ENCODE measurements around the gene CDK11A.
"Not testable (repeated sequence)": the region's sequence is repeated elsewhere in the genome, so short reads cannot be mapped to it uniquely, and the experiment has no call there.

The CDK11A gene

DNA sequence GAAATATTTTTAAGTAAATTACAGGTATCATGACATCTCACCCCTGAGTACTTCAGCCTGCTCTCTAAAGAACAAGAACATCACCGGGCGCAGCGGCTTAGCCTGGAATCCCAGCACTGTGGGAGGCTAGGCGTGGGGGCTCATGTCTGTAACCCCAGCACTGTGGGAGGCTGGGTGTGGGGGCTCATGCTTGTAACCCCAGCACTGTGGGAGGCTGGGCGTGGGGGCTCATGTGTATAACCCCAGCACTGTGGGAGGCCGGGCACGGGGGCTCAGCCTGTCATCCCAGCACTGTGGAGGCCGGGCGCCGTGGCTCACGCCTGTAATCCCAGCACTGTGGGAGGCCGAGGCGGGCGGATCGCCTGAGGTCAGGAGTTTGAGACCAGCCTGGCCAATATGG lies 57.6 kb downstream of the CDK11A start:
- in situ Hi-C loops (cut with HindIII; ENCODE audit: low pct_ligation_motif_present, low sequenced_read_pairs) = no loop called here

DNA sequence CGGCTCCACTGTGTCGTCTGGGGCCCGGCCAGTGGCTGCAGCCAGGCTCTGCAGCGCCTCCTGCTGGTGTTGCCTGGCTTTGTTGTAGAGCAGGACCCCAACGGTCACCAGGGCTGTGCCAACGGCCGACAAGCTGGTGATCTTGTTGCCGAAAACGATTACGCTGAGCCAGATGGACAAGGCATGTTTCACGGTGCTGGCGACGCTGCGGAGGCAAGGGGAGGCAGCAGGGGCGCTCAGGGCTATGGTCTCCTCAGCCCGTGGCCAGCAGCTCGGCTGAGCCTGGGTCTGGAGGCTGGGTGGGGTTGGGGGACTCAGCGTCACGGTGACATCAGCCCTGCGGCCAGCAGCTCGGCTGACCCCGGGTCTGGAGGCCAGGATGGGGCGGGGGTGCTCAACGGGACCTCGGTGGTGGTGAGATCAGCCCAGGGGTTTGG lies 58.3 kb downstream of the CDK11A start:
- H3K27ac ChIP-seq = no peak overlapping the region
- no peak overlapping the region for H3K4me3 ChIP-seq (ENCODE audit: low read depth, low read length)
- H3K27me3 ChIP-seq (replicated peaks) = no peaks in the 10 kb centered on the region
- in situ Hi-C loops (cut with HindIII; ENCODE audit: low pct_ligation_motif_present, low sequenced_read_pairs) = no loop called here
- no peak for DNase-seq
- H3K36me3 ChIP-seq (replicated peaks) = peaks cover 31% of the 10 kb centered on the region
- TF ChIP-seq, protein P1, sequence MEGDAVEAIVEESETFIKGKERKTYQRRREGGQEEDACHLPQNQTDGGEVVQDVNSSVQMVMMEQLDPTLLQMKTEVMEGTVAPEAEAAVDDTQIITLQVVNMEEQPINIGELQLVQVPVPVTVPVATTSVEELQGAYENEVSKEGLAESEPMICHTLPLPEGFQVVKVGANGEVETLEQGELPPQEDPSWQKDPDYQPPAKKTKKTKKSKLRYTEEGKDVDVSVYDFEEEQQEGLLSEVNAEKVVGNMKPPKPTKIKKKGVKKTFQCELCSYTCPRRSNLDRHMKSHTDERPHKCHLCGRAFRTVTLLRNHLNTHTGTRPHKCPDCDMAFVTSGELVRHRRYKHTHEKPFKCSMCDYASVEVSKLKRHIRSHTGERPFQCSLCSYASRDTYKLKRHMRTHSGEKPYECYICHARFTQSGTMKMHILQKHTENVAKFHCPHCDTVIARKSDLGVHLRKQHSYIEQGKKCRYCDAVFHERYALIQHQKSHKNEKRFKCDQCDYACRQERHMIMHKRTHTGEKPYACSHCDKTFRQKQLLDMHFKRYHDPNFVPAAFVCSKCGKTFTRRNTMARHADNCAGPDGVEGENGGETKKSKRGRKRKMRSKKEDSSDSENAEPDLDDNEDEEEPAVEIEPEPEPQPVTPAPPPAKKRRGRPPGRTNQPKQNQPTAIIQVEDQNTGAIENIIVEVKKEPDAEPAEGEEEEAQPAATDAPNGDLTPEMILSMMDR (IDR thresholded peaks at IDR 0.05; ENCODE audit: low read depth, low read length, missing control alignments) = peak; percentile 63

More for the DNA sequence above, 57.6 kb downstream of the CDK11A start:
- no peak overlapping the region for H3K4me3 ChIP-seq (ENCODE audit: low read depth, low read length)
- no peak for DNase-seq
- H3K36me3 ChIP-seq (replicated peaks) = peaks cover 38% of the 10 kb centered on the region
- H3K27ac ChIP-seq = no peak overlapping the region
- H3K27me3 ChIP-seq (replicated peaks) = no peaks in the 10 kb centered on the region
- TF ChIP-seq, protein P1 (IDR thresholded peaks at IDR 0.05; ENCODE audit: low read depth, low read length, missing control alignments) = no peak

DNA sequence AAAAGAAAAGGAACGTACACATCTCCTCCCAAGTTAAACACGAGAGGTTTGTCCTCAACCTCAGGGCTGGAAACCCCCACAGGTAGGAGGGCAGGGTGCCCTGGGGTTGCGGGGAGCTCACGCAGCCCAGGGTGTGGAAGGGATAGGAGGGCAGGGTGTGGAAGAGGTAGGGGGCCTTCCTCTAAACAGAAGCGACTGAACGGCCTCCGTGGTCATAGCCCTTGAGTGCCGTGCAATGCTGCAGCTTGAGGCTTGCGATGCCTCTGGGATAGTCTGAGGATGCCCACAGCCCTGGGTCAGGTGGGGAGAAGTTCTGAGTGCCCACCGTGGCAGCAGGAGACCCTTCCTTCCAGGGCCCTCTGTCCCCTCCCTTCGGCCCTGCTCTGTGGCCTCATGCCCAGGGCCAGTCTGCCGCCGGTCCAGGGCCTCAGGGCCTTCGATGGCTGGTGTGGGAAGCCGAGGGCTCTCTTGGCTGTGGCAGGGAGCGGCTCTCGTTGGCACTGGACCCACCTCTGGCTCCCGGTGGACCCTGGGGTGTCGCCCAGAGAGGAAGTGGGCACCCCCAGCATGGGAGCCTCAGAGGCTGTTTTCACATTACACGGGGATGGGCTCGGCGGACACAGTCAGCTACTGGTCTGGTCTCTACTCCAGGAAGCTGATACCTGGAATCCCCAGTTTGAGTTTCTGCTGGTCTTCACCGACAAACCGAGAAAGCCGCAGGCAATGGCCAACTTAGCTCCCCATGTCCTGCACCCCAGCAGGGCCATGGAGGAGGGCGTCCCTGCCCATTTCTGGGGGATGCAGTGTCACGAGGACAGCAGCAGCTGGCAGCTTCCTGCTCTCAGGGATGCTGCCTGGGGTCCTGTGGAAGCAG lies 59.0 kb downstream of the CDK11A start:
- in situ Hi-C loops (cut with HindIII; ENCODE audit: low pct_ligation_motif_present, low sequenced_read_pairs) = no loop called here
- Histone ChIP-seq H3K27ac (no peak overlapping the region), H3K4me3 (ENCODE audit: low read depth, low read length) (no peak overlapping the region), H3K27me3 (replicated peaks) (no peaks in the 10 kb centered on the region), H3K36me3 (replicated peaks) (peaks cover 26% of the 10 kb centered on the region)
- no peak for DNase-seq
- TF ChIP-seq, protein P1 (IDR thresholded peaks at IDR 0.05; ENCODE audit: low read depth, low read length, missing control alignments) = no peak

DNA sequence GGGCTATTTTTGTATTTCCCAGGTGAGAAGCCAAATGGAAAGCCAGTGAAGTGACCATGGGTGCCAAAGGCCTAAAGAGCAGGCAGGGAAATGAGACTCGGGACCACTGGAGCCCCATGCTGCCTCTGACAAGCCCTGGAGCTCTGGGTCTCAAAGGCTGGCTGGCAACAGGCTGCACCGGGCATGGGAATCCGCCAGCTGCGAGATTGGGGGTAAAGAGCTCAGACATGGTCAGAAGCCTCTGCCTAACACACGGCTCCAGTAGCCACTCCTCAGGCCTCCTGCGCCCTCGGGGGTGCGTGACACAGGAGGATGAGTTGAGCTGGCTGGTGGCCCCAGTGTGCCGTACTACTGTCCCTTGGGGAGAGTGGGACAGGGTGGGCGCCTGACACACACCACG lies 59.8 kb downstream of the CDK11A start:
- H3K27me3 ChIP-seq (replicated peaks); H3K4me3 ChIP-seq (ENCODE audit: low read depth, low read length); DNase-seq; H3K27ac ChIP-seq; in situ Hi-C loops (cut with HindIII; ENCODE audit: low pct_ligation_motif_present, low sequenced_read_pairs): not testable (repeated sequence)
- H3K36me3 ChIP-seq (replicated peaks) = peaks cover 18% of the 10 kb centered on the region

DNA sequence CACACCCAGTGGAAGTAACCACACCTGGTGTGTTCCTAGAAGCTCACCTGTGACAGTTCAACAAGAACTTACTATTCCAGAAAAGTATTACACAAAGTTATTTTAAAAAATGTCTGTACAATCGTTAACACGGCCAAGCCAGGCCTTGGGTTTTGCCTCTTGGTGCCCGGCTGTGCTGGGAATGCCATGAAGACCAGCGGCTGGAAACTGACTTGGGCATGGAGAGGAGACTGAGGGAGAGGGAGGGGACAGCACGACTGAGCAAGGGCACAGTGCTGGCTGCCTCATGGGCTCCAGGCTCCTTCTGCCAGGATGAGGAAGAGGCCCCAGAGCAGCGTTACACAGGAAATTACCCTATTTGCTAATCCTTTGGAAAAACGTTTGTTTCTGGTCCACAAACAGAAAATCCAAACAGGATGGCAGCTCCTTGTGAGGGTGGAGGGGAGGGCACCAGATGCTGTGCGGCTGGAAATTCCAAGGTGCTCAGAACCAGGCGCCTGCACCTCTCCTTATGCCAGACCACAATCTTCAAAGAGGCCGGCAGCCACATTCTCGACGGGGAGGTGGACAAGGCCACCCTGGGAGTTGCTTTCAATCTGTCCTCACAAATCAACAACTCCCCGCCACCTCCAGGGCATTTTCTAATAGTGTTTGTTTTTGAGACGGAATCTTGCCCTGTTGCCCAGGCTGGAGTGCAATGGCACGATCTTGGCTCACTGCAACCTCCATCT lies 61.2 kb downstream of the CDK11A start:
- H3K4me3 ChIP-seq (ENCODE audit: low read depth, low read length); H3K27me3 ChIP-seq (replicated peaks); H3K27ac ChIP-seq; DNase-seq; in situ Hi-C loops (cut with HindIII; ENCODE audit: low pct_ligation_motif_present, low sequenced_read_pairs): not testable (repeated sequence)
- H3K36me3 ChIP-seq (replicated peaks) = peaks cover 18% of the 10 kb centered on the region

DNA sequence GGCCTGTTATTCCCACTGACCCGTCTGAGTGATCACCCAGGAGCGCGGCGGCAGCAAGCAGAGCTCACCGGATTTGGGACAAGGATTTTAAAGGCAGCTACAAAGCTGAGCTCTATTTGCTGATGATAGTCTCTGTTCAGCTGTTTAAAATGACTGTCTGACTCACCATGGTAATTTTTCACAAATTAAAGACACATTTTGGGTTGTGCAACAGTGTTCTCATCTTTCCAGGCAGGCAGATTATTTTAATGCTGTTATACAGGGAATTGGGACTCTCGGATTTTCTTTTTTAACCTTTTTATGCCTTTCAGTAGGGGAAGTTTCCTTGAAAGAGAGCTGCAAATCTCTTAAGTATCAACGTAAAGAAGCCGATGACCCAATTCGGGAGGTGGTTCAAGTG lies 61.8 kb downstream of the CDK11A start:
- H3K27me3 ChIP-seq (replicated peaks); DNase-seq; in situ Hi-C loops (cut with HindIII; ENCODE audit: low pct_ligation_motif_present, low sequenced_read_pairs); H3K4me3 ChIP-seq (ENCODE audit: low read depth, low read length); H3K27ac ChIP-seq: not testable (repeated sequence)
- H3K36me3 ChIP-seq (replicated peaks) = peaks cover 18% of the 10 kb centered on the region

All from brain microvascular endothelial cell (primary cell).